H1 (cell line): ENCODE measurements around the gene EIF2S1. TPM values are rescaled to one million over a fixed set of nuclear protein-coding genes. Genes with fewer than 3 reads are reported as not detected.

Experiments
- CTCF ChIA-PET: fragments of 300-600 bp; sonication (Branson Sonifier 250); formaldehyde crosslinking; loops from one replicate; lab custom pipeline; 2021; ENCODE audit not compliant: partially characterized antibody; lab: Charles Lee
- POLR2A ChIA-PET: fragments of 300-600 bp; sonication (Branson Sonifier 250); formaldehyde crosslinking; loops from one replicate; lab custom pipeline; 2021; ENCODE audit warnings: inconsistent platforms; ENCODE audit not compliant: partially characterized antibody; lab: Charles Lee
- DNase-seq, 2 experiments: peaks; one replicate each; pipeline versions ENCODE4 v3.0.0 to v3.0.0-alpha.2; 2010 to 2022; ENCODE audit warnings: low spot score in 2 of 2, low read depth in 1 of 2, mixed read lengths in 1 of 2
- FAIRE-seq: peaks from 2 replicates; lab custom pipeline; 2011; peaks lifted over from hg19 to GRCh38; lab: Jason Lieb, UNC
- H2AFZ ChIP-seq: 2 replicates; pipeline ENCODE4 v1.8.1; 2012; ENCODE audit warnings: low read length, inconsistent platforms
- H2AK5ac ChIP-seq: 2 replicates; pipeline ENCODE4 v1.6.1; 2013; ENCODE audit warnings: low read depth, low read length
- H2BK120ac ChIP-seq: replicated peaks from 2 replicates; pipeline ENCODE3; 2013; ENCODE audit warnings: low read depth, low read length, inconsistent platforms
- H2BK12ac ChIP-seq: 2 replicates; pipeline ENCODE4 v1.6.1; 2013; ENCODE audit warnings: low read depth, low read length
- H2BK15ac ChIP-seq: 2 replicates; pipeline ENCODE4 v1.6.1; 2013; ENCODE audit warnings: low read length
- H2BK20ac ChIP-seq: 2 replicates; pipeline ENCODE4 v1.6.1; 2013; ENCODE audit warnings: low read length
- H2BK5ac ChIP-seq: 2 replicates; pipeline ENCODE4 v1.6.1; 2013; ENCODE audit warnings: low read depth, low read length
- H3K14ac ChIP-seq: 2 replicates; pipeline ENCODE4 v1.6.1; 2013; ENCODE audit warnings: inconsistent platforms; ENCODE audit not compliant: insufficient read length
- H3K18ac ChIP-seq: 2 replicates; pipeline ENCODE4 v1.6.1; 2013; ENCODE audit warnings: low read length; ENCODE audit errors: extremely low read depth
- H3K23ac ChIP-seq: 2 replicates; pipeline ENCODE4 v1.6.1; 2013; ENCODE audit warnings: inconsistent platforms; ENCODE audit not compliant: insufficient read length
- H3K23me2 ChIP-seq: 2 replicates; pipeline ENCODE4 v1.6.1; 2013; ENCODE audit warnings: low read depth, low read length
- H3K27ac ChIP-seq: 2 replicates; pipeline ENCODE4 v1.6.1; 2011; ENCODE audit warnings: low read depth, low read length, inconsistent platforms
- H3K27me3 ChIP-seq, 4 experiments: replicated peaks in 1 of 4; 1 replicate in 1 of 4; 2 replicates in 3 of 4; pipeline versions ENCODE4 v1.6.1 to v1.8.1; 2011 to 2013; ENCODE audit warnings: low read length in 3 of 4, mild to moderate bottlenecking in 3 of 4, inconsistent platforms in 2 of 4, mixed read lengths in 2 of 4, moderate library complexity in 1 of 4; ENCODE audit not compliant: control insufficient read depth in 3 of 4, insufficient read depth in 3 of 4; ENCODE audit errors: extremely low read depth in 1 of 4
- H3K36me3 ChIP-seq, 4 experiments: 2 replicates each; pipeline versions ENCODE4 v1.6.1 to v1.8.1; 2011 to 2013; ENCODE audit warnings: mild to moderate bottlenecking in 4 of 4, low read length in 3 of 4, moderate library complexity in 2 of 4, control low read depth in 1 of 4, inconsistent platforms in 1 of 4; ENCODE audit not compliant: insufficient read depth in 4 of 4, control insufficient read depth in 2 of 4
- H3K4ac ChIP-seq: replicated peaks from 2 replicates; pipeline ENCODE3; 2013; ENCODE audit warnings: low read length, low read depth, mixed read lengths, inconsistent platforms; ENCODE audit not compliant: insufficient read length
- H3K4me1 ChIP-seq, 4 experiments: replicated peaks in 1 of 4; 1 replicate in 1 of 4; 2 replicates in 3 of 4; pipeline versions ENCODE4 v1.6.1 to v1.8.1; 2011 to 2013; ENCODE audit warnings: low read length in 3 of 4, inconsistent platforms in 2 of 4, mixed read lengths in 1 of 4; ENCODE audit not compliant: insufficient read depth in 4 of 4, control insufficient read depth in 3 of 4
- H3K4me2 ChIP-seq, 2 experiments: 2 replicates each; pipeline versions ENCODE4 v1.6.1 to v1.8.1; 2011 to 2013; ENCODE audit warnings: low read depth in 2 of 2, low read length in 2 of 2, control low read depth in 1 of 2, inconsistent platforms in 1 of 2, mild to moderate bottlenecking in 1 of 2; ENCODE audit not compliant: insufficient read depth in 1 of 2
- H3K4me3 ChIP-seq, 4 experiments: fragments of 200-600, 300-600 bp in 1 of 4; sonication (generic), shearing (Covaris generic), sonication (Bioruptor Twin) in 1 of 4; 2 replicates each; pipeline versions ENCODE4 v1.5.1 to v1.8.1; 2011 to 2016; ENCODE audit warnings: low read length in 4 of 4, low read depth in 3 of 4, control low read depth in 2 of 4, inconsistent platforms in 2 of 4, mild to moderate bottlenecking in 2 of 4, mixed read lengths in 1 of 4, moderate library complexity in 1 of 4; ENCODE audit not compliant: insufficient read depth in 2 of 4; ENCODE audit errors: extremely low read depth in 1 of 4
- H3K56ac ChIP-seq: replicated peaks from 2 replicates; pipeline ENCODE3; 2013; ENCODE audit warnings: low read depth, mild to moderate bottlenecking, mixed read lengths, low read length, inconsistent platforms; ENCODE audit not compliant: insufficient read length
- H3K79me1 ChIP-seq: 2 replicates; pipeline ENCODE4 v1.6.1; 2013; ENCODE audit warnings: low read depth, low read length, control low read depth
- H3K79me2 ChIP-seq, 2 experiments: 2 replicates each; pipeline versions ENCODE4 v1.6.1 to v1.8.1; 2012 to 2013; ENCODE audit warnings: low read length in 2 of 2, mild to moderate bottlenecking in 2 of 2, inconsistent platforms in 1 of 2; ENCODE audit not compliant: insufficient read depth in 2 of 2, control insufficient read depth in 1 of 2
- H3K9ac ChIP-seq, 4 experiments: replicated peaks in 1 of 4; 1 replicate in 1 of 4; 2 replicates in 3 of 4; pipeline versions ENCODE4 v1.6.1 to v1.8.1; 2011 to 2013; ENCODE audit warnings: low read depth in 3 of 4, low read length in 3 of 4, control low read depth in 2 of 4, mild to moderate bottlenecking in 2 of 4, moderate library complexity in 2 of 4, inconsistent platforms in 1 of 4; ENCODE audit errors: extremely low read depth in 1 of 4
- H3K9me3 ChIP-seq, 2 experiments: 2 replicates each; pipeline versions ENCODE4 v1.6.1 to v1.8.1; 2012 to 2013; ENCODE audit warnings: mild to moderate bottlenecking in 2 of 2, moderate library complexity in 2 of 2, control low read depth in 1 of 2, inconsistent platforms in 1 of 2, low read depth in 1 of 2, low read length in 1 of 2, mixed read lengths in 1 of 2; ENCODE audit not compliant: insufficient read depth in 2 of 2
- H4K20me1 ChIP-seq, 2 experiments: replicated peaks in 1 of 2; 2 replicates each; pipeline versions ENCODE3 to v1.8.1; 2011 to 2013; ENCODE audit warnings: inconsistent platforms in 2 of 2, low read length in 2 of 2, mild to moderate bottlenecking in 1 of 2; ENCODE audit not compliant: insufficient read depth in 2 of 2, control insufficient read depth in 1 of 2
- H4K5ac ChIP-seq: 2 replicates; pipeline ENCODE4 v1.6.1; 2013; ENCODE audit warnings: low read length, low read depth, mixed read lengths, inconsistent platforms; ENCODE audit not compliant: insufficient read length
- H4K8ac ChIP-seq: 2 replicates; pipeline ENCODE4 v1.8.0; 2013; ENCODE audit warnings: mild to moderate bottlenecking, moderate library complexity, low read length, inconsistent platforms; ENCODE audit not compliant: insufficient read depth; ENCODE audit errors: extremely low read depth
- H4K91ac ChIP-seq: replicated peaks from 2 replicates; pipeline ENCODE3; 2013; ENCODE audit warnings: low read length, mixed read lengths, inconsistent platforms; ENCODE audit not compliant: insufficient read length
- ASH2L ChIP-seq: fragments of 200-600, 300-600 bp; sonication (generic); IDR thresholded peaks from one replicate; pipeline ENCODE4 v1.7.1; 2017; ENCODE audit warnings: low read length
- BACH1 ChIP-seq: IDR thresholded peaks from 2 replicates; pipeline ENCODE4 v1.6.1; 2012; ENCODE audit warnings: low read length, improper control_type of control experiment
- BCL11A ChIP-seq, 2 experiments: IDR thresholded peaks; one replicate each; pipeline ENCODE4 v1.6.1; 2011; ENCODE audit warnings: low read depth in 2 of 2, low read length in 2 of 2, mild to moderate bottlenecking in 2 of 2
- BRCA1 ChIP-seq: IDR thresholded peaks from 2 replicates; pipeline ENCODE4 v1.6.1; 2012; ENCODE audit warnings: low read depth, low read length, improper control_type of control experiment
- CHD2 ChIP-seq: IDR thresholded peaks from 2 replicates; pipeline ENCODE4 v1.6.1; 2012; ENCODE audit warnings: low read length, improper control_type of control experiment
- EZH2 ChIP-seq: fragments of 200-600 bp; sonication (generic); IDR thresholded peaks from 2 replicates; pipeline ENCODE4 v1.7.1; 2012; ENCODE audit warnings: low read depth, mild to moderate bottlenecking, moderate library complexity, low read length, inconsistent platforms; ENCODE audit not compliant: severe bottlenecking
- HDAC6 ChIP-seq: IDR thresholded peaks from one replicate; pipeline ENCODE4 v1.7.1; 2012; ENCODE audit warnings: low read depth, mild to moderate bottlenecking, inconsistent platforms, low read length, moderate library complexity
- KDM1A ChIP-seq: fragments of 200-600, 300-600 bp; sonication (generic); IDR thresholded peaks from 2 replicates; pipeline ENCODE4 v1.7.1; 2016; ENCODE audit warnings: mild to moderate bottlenecking, low read length, borderline replicate concordance
- SAP30 ChIP-seq: fragments of 300-600 bp; sonication (generic); IDR thresholded peaks from 2 replicates; pipeline ENCODE4 v1.7.1; 2012; ENCODE audit warnings: low read length, moderate library complexity, mild to moderate bottlenecking, inconsistent platforms; ENCODE audit not compliant: insufficient read depth, insufficient replicate concordance
- SIRT6 ChIP-seq: IDR thresholded peaks from one replicate; pipeline ENCODE4 v1.7.1; 2012; ENCODE audit warnings: low read length, inconsistent platforms
- SP1 ChIP-seq: IDR thresholded peaks from 2 replicates; pipeline ENCODE4 v1.6.1; 2011; ENCODE audit warnings: low read depth, low read length
- SP2 ChIP-seq: IDR thresholded peaks from 2 replicates; pipeline ENCODE4 v1.6.1; 2012; ENCODE audit warnings: mild to moderate bottlenecking, low read length, inconsistent platforms
- SUZ12 ChIP-seq: fragments of 200-600 bp; sonication (generic); IDR thresholded peaks from 2 replicates; pipeline ENCODE4 v1.6.1; 2012; ENCODE audit warnings: mild to moderate bottlenecking, inconsistent platforms, low read length, moderate library complexity, mixed read lengths
- TAF7 ChIP-seq: optimal IDR thresholded peaks from 2 replicates; pipeline ENCODE3; 2011; ENCODE audit warnings: low read depth, mild to moderate bottlenecking, inconsistent platforms, low read length, moderate library complexity, borderline replicate concordance
- TEAD4 ChIP-seq: IDR thresholded peaks from 2 replicates; pipeline ENCODE4 v1.6.1; 2012; ENCODE audit warnings: low read depth, low read length, inconsistent platforms, mixed read lengths
- YY1 ChIP-seq: IDR thresholded peaks from 2 replicates; pipeline ENCODE4 v1.6.1; 2011; ENCODE audit warnings: low read depth, mild to moderate bottlenecking, low read length
- WGBS, 2 experiments: shearing (Covaris generic) in 1 of 2; methylation state at CpG; one replicate each; pipeline versions ENCODE4 v1.1.6 to v1.1.7; 2013 to 2015; ENCODE audit warnings: low lambda C conversion rate in 2 of 2, mixed read lengths in 2 of 2, inconsistent platforms in 1 of 2, low coverage in 1 of 2, missing lambda C conversion rate in 1 of 2; ENCODE audit not compliant: insufficient replicate concordance in 2 of 2, insufficient coverage in 1 of 2, insufficient read length in 1 of 2; ENCODE audit errors: extremely low coverage in 1 of 2, missing lambda C conversion rate in 1 of 2; 5-methylcytosine and 5-hydroxymethylcytosine counted together
- polyA plus RNA-seq, 7 experiments: library from polyadenylated mRNA; depleted of rRNA in 3 of 7; stranded (reverse) in 5 of 7; unstranded in 2 of 7; fragments of >200 nt in 5 of 7; fragments of 200-250 nt in 2 of 7; gene quantifications; 1 replicate in 5 of 7; 2 replicates in 1 of 7; 4 replicates in 1 of 7; pipeline versions ENCODE4 v1.2.1 to v1.2.3, GENCODE V29; 2011 to 2013; ENCODE audit warnings: missing spikeins in 2 of 7, mixed read lengths in 2 of 7
- total RNA-seq: library from RNA; stranded (reverse); fragmentation: NEBNext Ultra II Directional; extraction: Animal tissue kit (Norgen Biotek cat#: 25700); gene quantifications from 2 replicates; pipeline ENCODE4 v1.2.1, GENCODE V29; 2021

EIF2S1 gene
- total and polyA plus RNA-seq, 2 of the 8 experiments (the other 6 are each of a cell fraction or from before 2014, with no cell fraction given): 35.1 to 146 TPM

- H3K4ac ChIP-seq: no peak overlapping the region
- H3K36me3 ChIP-seq: no peaks in the 10 kb centered on the region
- no peak overlapping the region for H3K4me3 ChIP-seq
- no peak overlapping the region for H3K18ac ChIP-seq
- CTCF ChIA-PET: interaction anchor here (0.6 to 21.6 kb wide), 14 partner anchors 7 to 197 kb away, joined by 3 to 446 read pairs (median 6); partner anchors contain the start of gene PIGH
- no peak overlapping the region for H2BK15ac ChIP-seq
- peaks cover 0 to 7% (median 2%) of the 10 kb centered on the region in 4 experiments; a peak in 3 of 7 replicates for H3K4me1 ChIP-seq
- no peak overlapping the region for H2AFZ ChIP-seq
- no peaks in the 10 kb centered on the region for H3K9me3 ChIP-seq
- H2BK20ac ChIP-seq: no peak overlapping the region
- no peak overlapping the region for H3K9ac ChIP-seq
- 86% methylated on average over 2 of the region's 3 CpGs; no CpG with 5 or more reads in 1 of the 2 experiments for whole genome bisulfite sequencing, 2 experiments
- no peak overlapping the region for H3K14ac ChIP-seq
- H2BK12ac ChIP-seq: no peak overlapping the region; the same call in 1 of the 2 replicates
- no peaks in the 10 kb centered on the region for H3K27me3 ChIP-seq
- H4K5ac ChIP-seq: no peak overlapping the region
- H3K79me2 ChIP-seq: no peaks in the 10 kb centered on the region
- no peaks in the 10 kb centered on the region for H4K20me1 ChIP-seq
- POLR2A ChIA-PET: interaction anchor here (0.7 to 1.1 kb wide), 2 partner anchors 134 to 210 kb away, joined by 3 read pairs; no protein-coding TSS in a partner anchor
- DNase-seq (no peak), FAIRE-seq (no peak)
- H3K4me2 ChIP-seq: no peak overlapping the region
- H2BK120ac ChIP-seq: no peak overlapping the region
- H2BK5ac ChIP-seq: no peak overlapping the region
- no peak overlapping the region for H3K23ac ChIP-seq
- no peak overlapping the region for H3K56ac ChIP-seq
- H3K27ac ChIP-seq: no peak overlapping the region
- no peak overlapping the region for H2AK5ac ChIP-seq
- no peak overlapping the region for H4K91ac ChIP-seq
- no peaks in the 10 kb centered on the region for H3K79me1 ChIP-seq
- H3K23me2 ChIP-seq: no peaks in the 10 kb centered on the region
- no peak overlapping the region for H4K8ac ChIP-seq
- TF ChIP-seq ASH2L (no peak), BCL11A (IDR thresholded peaks at IDR 0.05; ENCODE audit: low read depth in 2 of 2, low read length in 2 of 2) (no peak), EZH2 (no peak), TEAD4 (no peak), KDM1A (no peak), SP2 (no peak), TAF7 (no peak), CHD2 (no peak), HDAC6 (no peak), SIRT6 (no peak), BACH1 (no peak), SP1 (no peak), BRCA1 (no peak), SUZ12 (no peak), SAP30 (no peak), YY1 (no peak)
Observed at GRCh38 chr14:67424539-67424938, 64.4 kb downstream of the EIF2S1 start.
